Body of pancreas (tissue), 4 donors: ENCODE measurements around the gene TNFRSF25. TPM values are rescaled to one million over a fixed set of nuclear protein-coding genes. Genes with fewer than 3 reads are reported as not detected.

Experiments used
- ATAC-seq: fragments of 150-250 bp; one replicate; pipeline ENCODE4 v1.9.1; 2016
- DNase-seq, 4 donors: peaks; one replicate each; pipeline ENCODE4 v3.0.0-alpha.2; 2019
- H3K27ac ChIP-seq, 4 donors: fragments of 200-600 bp; sonication (generic); 1 replicate in 3 of 4; 2 replicates in 1 of 4; pipeline versions ENCODE4 v1.5.1 to v1.6.1; 2016 to 2019; ENCODE audit warnings: mild to moderate bottlenecking in 1 of 4, mixed read lengths in 1 of 4, moderate library complexity in 1 of 4
- H3K27me3 ChIP-seq, 2 donors: fragments of 200-600 bp; sonication (generic); one replicate each; pipeline ENCODE4 v1.6.0; 2016; ENCODE audit warnings: mild to moderate bottlenecking in 1 of 2
- H3K36me3 ChIP-seq, 2 donors: fragments of 200-600 bp; sonication (generic); replicated peaks in 1 of 2; 2 replicates each; pipeline ENCODE4 v1.5.1; 2016; ENCODE audit warnings: low read depth in 2 of 2; ENCODE audit not compliant: insufficient read depth in 1 of 2
- H3K4me1 ChIP-seq: fragments of 200-600 bp; sonication (generic); one replicate; pipeline ENCODE4 v1.6.0; 2016
- H3K4me3 ChIP-seq, 2 donors: fragments of 200-600 bp; sonication (generic); 1 replicate in 1 of 2; 2 replicates in 1 of 2; pipeline ENCODE4 v1.5.1; 2016 to 2019
- H3K9me3 ChIP-seq, 3 donors: fragments of 200-600 bp; sonication (generic); 1 replicate in 2 of 3; 2 replicates in 1 of 3; pipeline ENCODE4 v1.5.1; 2016
- POLR2A ChIP-seq, 3 donors: fragments of 450-650 bp; IDR thresholded peaks; one replicate each; pipeline ENCODE4 v1.6.1; 2016; ENCODE audit warnings: antibody characterized with exemption in 3 of 3, mild to moderate bottlenecking in 2 of 3
- WGBS, 2 donors: methylation state at CpG; one replicate each; pipeline ENCODE4 v1.1.5; 2017; 5-methylcytosine and 5-hydroxymethylcytosine counted together
- intact Hi-C: fragments of 100-400 bp; cut with DNase I; formaldehyde crosslinking; loops from one replicate; pipeline ENCODE4 v1.15.1; 2023
- total RNA-seq, 2 donors: library from RNA; depleted of rRNA; stranded (reverse); fragments of >200 nt; gene quantifications; one replicate each; pipeline ENCODE4 v1.1.0, GENCODE V29; 2016
- TF ChIP-seq, protein P1 (sequence below), 7 experiments: fragments of 450-650 bp in 4 of 7; fragments of 200-600 bp in 3 of 7; sonication (generic) in 3 of 7; IDR thresholded peaks; one replicate each; pipeline ENCODE4 v1.5.1; 2016 to 2019; ENCODE audit warnings: antibody characterized with exemption in 7 of 7

Gene TNFRSF25
- total RNA-seq, 2 donors from 2014 or later, result 4.2 to 23.1 TPM

- 77 to 88% methylated on average over 8 to 16 of the region's 21 CpGs for WGBS, 2 donors
- H3K27me3 ChIP-seq, result peaks cover 0 to 20% of the 10 kb centered on the region in 2 donors
- H3K9me3 ChIP-seq, result no peaks in the 10 kb centered on the region
- ATAC-seq (no peak), DNase-seq (no peak)
- H3K4me3 ChIP-seq, result no peak overlapping the region
- H3K27ac ChIP-seq, result no peak overlapping the region
- no peak for TF ChIP-seq POLR2A (IDR thresholded peaks at IDR 0.05)
- TF ChIP-seq, protein P1, sequence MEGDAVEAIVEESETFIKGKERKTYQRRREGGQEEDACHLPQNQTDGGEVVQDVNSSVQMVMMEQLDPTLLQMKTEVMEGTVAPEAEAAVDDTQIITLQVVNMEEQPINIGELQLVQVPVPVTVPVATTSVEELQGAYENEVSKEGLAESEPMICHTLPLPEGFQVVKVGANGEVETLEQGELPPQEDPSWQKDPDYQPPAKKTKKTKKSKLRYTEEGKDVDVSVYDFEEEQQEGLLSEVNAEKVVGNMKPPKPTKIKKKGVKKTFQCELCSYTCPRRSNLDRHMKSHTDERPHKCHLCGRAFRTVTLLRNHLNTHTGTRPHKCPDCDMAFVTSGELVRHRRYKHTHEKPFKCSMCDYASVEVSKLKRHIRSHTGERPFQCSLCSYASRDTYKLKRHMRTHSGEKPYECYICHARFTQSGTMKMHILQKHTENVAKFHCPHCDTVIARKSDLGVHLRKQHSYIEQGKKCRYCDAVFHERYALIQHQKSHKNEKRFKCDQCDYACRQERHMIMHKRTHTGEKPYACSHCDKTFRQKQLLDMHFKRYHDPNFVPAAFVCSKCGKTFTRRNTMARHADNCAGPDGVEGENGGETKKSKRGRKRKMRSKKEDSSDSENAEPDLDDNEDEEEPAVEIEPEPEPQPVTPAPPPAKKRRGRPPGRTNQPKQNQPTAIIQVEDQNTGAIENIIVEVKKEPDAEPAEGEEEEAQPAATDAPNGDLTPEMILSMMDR (IDR thresholded peaks at IDR 0.05), result no peak
- no peaks in the 10 kb centered on the region for H3K36me3 ChIP-seq
- H3K4me1 ChIP-seq, result peaks cover 27% of the 10 kb centered on the region
- intact Hi-C loops, result no loop called here
Observed at GRCh38 chr1:6443339-6444115, 22.4 kb downstream of the TNFRSF25 start.

GRCh38 chr1:6441586-6441985, 24.4 kb downstream of the TNFRSF25 start:
- Histone ChIP-seq H3K27me3 (peaks cover 0 to 5% of the 10 kb centered on the region in 2 donors), H3K27ac (no peak overlapping the region), H3K36me3 (no peaks in the 10 kb centered on the region), H3K9me3 (no peaks in the 10 kb centered on the region), H3K4me1 (peaks cover 9% of the 10 kb centered on the region), H3K4me3 (no peak overlapping the region)
- intact Hi-C loops, result no loop called here
- TF ChIP-seq POLR2A (IDR thresholded peaks at IDR 0.05), result no peak
- TF ChIP-seq, protein P1 (IDR thresholded peaks at IDR 0.05), result no peak
- WGBS, 2 donors, result 77 to 87% methylated on average over 6 to 7 of the region's 7 CpGs
- DNase-seq (no peak), ATAC-seq (no peak)

DNA sequence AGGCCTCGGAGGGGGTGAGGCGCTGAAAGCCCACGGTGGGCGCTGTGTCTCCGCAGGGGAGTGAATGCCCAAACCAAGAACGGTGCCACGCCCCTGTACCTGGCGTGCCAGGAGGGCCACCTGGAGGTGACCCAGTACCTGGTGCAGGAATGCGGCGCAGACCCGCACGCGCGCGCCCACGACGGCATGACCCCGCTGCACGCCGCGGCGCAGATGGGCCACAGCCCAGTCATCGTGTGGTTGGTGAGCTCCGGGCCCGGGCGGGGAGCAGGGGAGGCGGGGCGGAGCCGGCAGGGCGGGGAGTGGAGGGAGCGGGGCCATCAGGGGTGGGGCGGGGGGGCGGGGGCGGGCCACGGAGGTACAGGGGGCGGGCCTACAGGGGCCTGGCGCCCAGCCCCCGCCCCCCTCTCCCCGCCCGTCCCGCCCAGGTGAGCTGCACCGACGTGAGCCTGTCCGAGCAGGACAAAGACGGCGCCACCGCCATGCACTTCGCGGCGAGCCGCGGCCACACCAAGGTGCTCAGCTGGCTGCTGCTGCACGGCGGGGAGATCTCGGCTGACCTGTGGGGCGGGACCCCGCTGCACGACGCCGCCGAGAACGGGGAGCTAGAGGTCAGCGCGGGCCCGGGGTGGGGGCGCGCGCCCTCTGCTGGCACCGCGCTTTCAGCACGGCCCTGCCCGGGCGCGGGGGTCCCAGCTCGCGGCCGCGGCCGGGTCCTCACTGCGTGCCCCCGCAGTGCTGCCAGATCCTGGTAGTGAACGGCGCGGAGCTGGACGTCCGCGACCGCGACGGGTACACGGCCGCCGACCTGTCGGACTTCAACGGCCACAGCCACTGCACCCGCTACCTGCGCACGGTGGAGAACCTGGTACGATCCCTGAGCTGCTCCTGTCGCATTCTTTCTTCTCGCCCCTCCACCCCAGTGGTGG, 25.5 kb downstream of the TNFRSF25 start:
- intact Hi-C loops, result no loop called here
- Histone ChIP-seq H3K27me3 (peaks cover 0 to 4% of the 10 kb centered on the region in 2 donors), H3K27ac (no peak overlapping the region), H3K36me3 (no peaks in the 10 kb centered on the region), H3K4me3 (no peak overlapping the region), H3K9me3 (no peaks in the 10 kb centered on the region), H3K4me1 (peaks cover 9% of the 10 kb centered on the region)
- 10 to 40% methylated on average over 19 to 61 of the region's 101 CpGs for WGBS, 2 donors
- TF ChIP-seq POLR2A (IDR thresholded peaks at IDR 0.05), result no peak
- TF ChIP-seq, protein P1 (IDR thresholded peaks at IDR 0.05), result peak in 2 of 7 experiments; percentile 5 to 18
- DNase-seq (peak; percentile 56 to 74 (median 66)), ATAC-seq (peak; percentile 62)

DNA sequence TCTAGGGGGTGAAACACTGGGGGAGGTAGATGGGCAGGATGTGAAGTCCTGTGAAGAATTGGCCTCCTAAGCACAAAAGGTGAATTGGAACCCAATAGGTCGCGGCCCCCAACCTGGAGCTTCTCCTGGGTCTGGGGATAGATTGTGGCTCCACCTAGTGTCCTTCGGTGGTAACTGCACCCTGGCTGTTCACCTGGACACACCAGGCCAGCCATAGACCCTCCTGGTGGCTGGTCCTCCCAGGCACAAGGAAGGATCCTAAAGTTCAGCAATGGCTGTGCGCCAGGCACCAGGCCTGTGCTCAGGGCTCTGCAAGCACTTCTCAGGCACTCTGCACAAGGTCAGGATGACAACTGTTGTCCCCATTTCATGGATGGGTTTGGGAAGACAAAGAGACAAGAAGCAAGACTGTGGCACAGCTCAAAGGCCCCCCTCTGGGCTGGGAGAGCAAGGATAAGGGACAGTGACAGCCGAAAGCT, 27.9 kb downstream of the TNFRSF25 start:
- intact Hi-C loops, result no loop called here
- DNase-seq (peak; percentile 64 to 79 (median 68)), ATAC-seq (peak; percentile 43)
- H3K4me3 ChIP-seq, result no peak overlapping the region
- no peak for TF ChIP-seq POLR2A (IDR thresholded peaks at IDR 0.05)
- TF ChIP-seq, protein P1 (IDR thresholded peaks at IDR 0.05), result peak; percentile 73 to 97 (median 87)
- no peak overlapping the region for H3K27ac ChIP-seq
- peaks cover 9% of the 10 kb centered on the region for H3K4me1 ChIP-seq
- H3K36me3 ChIP-seq, result no peaks in the 10 kb centered on the region
- 4 to 16% methylated on average over 5 of the region's 5 CpGs for WGBS, 2 donors
- no peaks in the 10 kb centered on the region for H3K9me3 ChIP-seq
- H3K27me3 ChIP-seq, result peaks cover 0 to 4% of the 10 kb centered on the region in 2 donors
